Activated gamma-delta T cell treated with anti-CD3 and anti-CD28 coated beads, Interleukin-2, amount 50 U/mL, for 16 hours (primary cell): Measurements from ENCODE around the gene FAM241A.
"Not testable (repeated sequence)": the region's sequence is repeated elsewhere in the genome, so short reads cannot be mapped to it uniquely, and the experiment has no call there.

Experiments
- DNase-seq: peaks from one replicate; pipeline ENCODE4 v3.0.0-alpha.2; 2020; ENCODE audit warnings: low read depth

FAM241A gene

DNA sequence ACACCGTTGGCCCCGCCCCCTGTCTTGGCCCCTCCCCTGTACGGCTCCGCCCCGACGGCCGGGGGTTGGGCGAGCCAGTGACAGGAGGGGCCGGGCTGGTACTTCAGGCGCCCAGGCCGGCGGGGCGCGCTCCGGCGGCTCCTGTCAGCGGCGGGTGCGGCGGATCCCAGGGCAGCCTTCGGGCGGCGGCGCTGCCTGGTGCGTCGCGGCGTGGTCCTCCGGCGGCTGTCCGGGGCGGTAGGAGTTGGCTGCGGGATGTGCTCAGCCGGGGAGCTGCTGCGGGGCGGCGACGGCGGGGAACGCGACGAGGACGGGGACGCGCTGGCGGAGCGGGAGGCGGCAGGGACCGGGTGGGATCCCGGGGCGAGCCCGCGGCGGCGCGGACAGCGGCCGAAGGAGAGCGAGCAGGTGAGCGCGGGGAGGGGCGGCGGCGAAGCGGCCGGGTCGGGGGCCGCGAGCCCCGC, at the start of gene FAM241A:
Gene FAM241A, plus strand, starts transcription at position 129 of the 464 bp plus-strand sequence. Its CDS starts 127 bp downstream, at position 256.
- peak; percentile 85 for DNase-seq

GRCh38 chr4:112098841-112099530, 46.3 kb upstream of the FAM241A start:
- DNase-seq: no peak

GRCh38 chr4:112099701-112100297, 45.5 kb upstream of the FAM241A start:
- DNase-seq: no peak

GRCh38 chr4:112102875-112103370, 42.3 kb upstream of the FAM241A start:
- no peak for DNase-seq

DNA sequence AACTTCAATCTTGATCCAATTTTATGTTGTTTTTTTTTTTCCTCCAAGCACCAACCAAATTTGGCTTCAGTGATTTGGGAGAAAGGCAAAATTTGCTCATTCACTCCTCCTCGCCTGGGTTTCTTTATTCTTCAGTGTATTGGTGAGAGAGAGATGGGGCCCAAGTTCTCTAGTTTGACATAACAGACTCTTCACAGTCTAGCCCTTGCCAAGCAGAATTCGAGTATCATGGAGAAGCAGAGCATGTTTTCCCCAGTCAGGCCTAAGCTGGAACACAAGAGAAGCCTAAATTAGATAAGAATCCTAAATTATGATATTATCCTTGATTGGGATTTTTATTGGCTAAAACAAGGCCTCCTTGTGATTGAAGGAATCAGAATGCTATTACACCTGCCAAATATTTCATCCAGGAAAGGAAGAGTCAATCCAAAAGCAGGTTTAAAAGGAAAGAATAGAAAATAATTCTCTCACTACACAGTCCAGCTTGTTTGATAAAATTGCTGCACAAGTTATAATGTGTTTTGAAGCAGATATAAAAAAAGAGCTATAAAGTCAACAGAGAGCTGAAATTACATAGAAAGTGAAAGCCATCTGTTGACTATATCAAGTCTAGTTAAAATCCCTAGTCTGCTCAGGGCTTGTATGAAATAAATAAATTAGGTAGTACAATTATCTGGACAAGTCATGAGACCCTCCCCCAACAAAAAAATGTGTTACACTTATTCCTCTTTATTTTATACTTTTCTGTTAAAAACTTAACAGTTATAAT, 39.9 kb upstream of the FAM241A start:
- DNase-seq: no peak

DNA sequence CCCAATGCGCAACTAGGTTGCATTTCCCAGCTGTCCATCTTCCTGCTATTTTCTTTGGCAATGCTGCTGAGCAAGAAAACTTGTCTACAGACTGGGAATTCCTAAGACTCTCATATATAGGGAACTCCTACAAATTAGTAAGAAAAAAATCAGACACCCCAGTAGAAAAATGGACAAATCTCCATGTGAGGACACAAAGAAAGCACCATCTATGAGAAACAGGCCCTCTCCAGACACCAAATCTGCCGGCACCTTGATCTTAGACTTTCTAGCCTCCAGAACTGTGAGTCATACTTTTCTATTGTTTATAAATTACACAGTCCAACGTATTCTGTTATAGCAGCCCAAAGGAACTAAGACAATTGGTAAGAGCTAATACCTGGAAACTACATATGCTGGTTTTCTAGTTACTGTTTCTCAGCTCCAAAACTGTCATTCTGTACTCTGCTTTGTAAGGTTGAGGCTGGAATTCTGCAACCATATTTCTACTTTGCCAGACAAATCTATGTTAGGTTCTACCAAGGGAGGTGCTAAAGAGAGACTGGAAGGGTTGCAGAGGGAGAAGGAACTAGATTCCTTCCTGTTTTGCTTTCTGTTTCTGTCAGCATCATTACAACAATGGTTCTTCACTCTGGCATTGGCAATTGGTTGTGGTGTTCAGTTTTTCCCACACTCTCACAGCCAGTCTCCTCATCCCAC, 35.7 kb upstream of the FAM241A start:
- DNase-seq: no peak

GRCh38 chr4:112110059-112110425, 35.2 kb upstream of the FAM241A start:
- DNase-seq: no peak

DNA sequence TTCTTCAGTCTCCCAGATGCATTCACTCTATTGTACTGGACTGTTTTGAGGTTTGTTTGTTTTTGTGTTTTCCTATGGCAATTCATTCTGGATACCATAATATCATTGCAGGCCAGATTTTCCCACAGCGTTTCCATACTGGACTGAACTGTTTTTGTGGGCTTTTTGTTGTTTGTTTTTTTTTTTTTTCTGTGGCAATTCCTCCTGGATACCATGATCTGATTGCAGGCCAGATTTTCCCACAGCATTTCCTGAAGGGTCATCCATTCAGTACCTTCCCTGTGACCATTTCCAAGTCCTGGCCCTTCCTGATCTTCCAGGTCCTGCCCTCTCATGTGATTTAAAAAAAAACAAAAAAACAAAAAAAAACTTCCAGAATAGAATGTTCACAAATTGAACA, 33.9 kb upstream of the FAM241A start:
- DNase-seq: no peak

- not testable (repeated sequence) for DNase-seq
Measured at GRCh38 chr4:112112095-112112494, 33.2 kb upstream of the FAM241A start.

DNA sequence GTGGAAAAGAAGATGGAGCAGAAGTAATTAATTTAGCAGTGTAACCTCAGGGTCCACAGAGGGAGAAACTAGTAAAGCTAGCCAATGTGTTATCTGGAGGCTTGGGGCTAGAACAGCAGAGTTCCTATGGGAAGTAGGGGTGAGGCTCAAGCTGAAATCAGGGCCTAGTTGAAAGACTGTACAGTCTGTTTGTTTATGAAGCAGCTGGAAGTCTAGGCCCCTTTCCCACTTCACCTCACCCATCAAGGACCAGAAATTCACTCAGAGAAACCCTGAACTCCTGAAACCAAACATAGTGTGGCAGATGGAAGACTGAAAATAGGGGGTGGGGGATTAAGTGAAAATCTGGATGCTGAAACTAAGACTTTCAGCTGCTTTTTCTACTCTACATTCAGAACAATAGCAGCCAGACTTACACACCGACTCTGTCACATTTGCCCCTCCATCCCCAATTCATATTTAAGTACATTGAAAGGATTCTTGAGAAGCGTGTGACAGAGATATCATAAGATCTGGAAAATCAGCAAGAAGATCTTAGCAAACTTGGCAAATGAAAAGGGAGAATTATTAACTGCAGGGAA, 32.6 kb upstream of the FAM241A start:
- DNase-seq: no peak

- DNase-seq: no peak
Measured at GRCh38 chr4:112113864-112114263, 31.4 kb upstream of the FAM241A start.

DNA sequence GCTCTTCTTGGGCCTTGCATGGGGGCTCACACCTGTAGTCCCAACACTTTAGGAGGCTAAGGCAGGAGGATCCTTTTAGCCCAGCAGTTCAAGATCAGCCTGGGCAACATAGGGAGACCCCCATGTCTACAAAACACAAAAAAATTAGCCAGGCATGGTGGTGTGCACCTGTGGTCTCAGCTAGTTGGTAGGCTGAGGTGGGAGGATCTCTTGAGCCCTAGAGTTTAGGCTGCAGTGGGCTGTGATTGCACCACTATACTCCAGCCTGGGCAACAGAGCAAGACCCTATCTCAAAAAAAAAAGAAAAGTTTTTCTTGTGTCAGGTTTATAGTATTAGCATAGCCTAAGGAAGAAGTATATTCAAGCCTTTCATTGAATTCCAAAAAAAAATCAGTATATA, 30.8 kb upstream of the FAM241A start:
- no peak for DNase-seq

GRCh38 chr4:112118742-112119352, 26.4 kb upstream of the FAM241A start:
- no peak for DNase-seq

DNA sequence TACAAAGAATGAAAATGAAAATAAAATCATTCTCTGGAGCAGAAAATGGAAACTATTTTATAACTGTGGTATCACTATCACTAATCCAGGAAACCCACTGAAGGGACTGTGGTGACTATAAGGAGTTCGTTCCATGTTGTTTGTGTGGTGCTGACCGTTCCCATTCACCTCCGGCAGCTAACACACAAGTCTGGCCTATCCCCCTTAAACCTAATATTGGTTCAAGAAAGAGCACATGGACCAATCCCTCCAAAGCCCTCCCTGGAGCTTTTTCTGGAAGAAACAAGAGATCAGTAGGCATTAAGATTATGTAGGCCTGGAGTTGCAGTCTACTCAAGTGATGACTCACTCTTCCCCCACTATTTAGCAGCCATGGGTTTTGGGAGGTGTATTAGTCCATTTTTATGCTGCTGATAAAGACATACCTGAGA, 25.9 kb upstream of the FAM241A start:
- no peak for DNase-seq

- DNase-seq: no peak
Measured at GRCh38 chr4:112120021-112120420, 25.2 kb upstream of the FAM241A start.

- no peak for DNase-seq
Measured at GRCh38 chr4:112125416-112125815, 19.8 kb upstream of the FAM241A start.

DNA sequence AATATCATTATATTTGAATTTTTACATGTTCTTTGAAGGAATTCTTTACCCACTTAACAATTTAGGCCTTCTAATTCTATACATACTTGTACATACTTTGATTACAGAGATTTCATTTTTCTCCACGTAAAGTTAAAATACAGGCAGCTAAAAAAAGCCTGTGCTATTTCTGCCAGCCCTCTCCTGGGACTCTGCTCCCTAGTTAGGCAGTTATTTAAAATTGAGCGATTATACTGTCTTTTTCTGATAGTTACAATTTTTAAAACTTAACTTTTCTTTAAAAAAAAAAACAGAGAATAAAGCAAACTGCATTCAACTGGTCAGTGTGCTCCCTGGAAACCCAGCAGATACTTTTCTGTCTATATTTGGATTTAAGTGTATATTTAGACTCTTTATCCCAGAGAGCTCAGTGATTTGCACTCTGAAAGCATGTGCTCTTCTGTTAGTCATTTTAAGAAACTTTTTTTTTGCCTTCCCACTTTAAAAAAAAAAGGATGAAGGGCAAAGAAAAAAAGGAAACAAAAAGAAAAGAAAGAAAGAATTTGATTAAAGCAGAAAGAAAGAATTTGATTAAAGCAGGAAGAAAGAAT, 18.1 kb upstream of the FAM241A start:
- DNase-seq: no peak

DNA sequence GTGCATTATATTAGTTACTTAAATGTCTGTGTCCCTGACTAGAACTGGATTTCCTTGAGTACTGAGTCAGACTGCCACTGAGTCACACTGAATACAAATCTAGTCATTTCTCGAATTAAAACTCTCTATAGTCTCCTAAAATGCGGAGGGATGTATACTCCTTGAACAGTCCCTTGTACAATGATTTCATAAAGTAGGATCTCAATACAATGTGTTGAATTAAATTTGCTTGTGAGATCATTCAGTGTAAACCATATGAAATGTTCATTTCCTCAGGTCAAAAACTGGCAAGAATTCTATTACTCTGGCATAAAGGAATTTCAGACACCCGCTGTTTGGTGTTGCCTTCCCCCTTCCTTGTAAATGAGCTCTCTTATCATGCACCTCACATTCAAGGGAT, 17.5 kb upstream of the FAM241A start:
- no peak for DNase-seq

- no peak for DNase-seq
Measured at GRCh38 chr4:112128452-112128851, 16.8 kb upstream of the FAM241A start.

DNA sequence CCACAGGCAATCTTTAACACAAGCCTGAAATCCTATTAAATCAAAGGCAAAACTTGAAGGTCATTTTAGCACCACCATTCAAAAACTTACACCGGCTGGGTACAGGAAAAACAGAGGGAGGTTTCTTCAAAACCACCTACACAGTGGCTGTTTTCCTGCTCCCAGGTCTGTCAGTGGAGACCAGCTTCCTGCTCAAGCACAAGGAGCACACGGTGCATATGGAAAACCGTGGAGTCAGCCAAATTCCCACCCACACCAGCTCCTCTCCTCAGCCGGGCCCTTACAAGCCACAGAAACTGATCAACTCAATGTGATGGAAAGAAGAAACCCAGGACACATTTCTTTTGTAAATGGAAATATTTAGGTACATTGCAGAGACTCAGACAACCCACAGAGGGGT, 14.3 kb upstream of the FAM241A start:
- DNase-seq: no peak

GRCh38 chr4:112136551-112136950, 8.7 kb upstream of the FAM241A start:
- no peak for DNase-seq
